Measurements from ENCODE around the gene DOCK4.

The DOCK4 gene

DNA sequence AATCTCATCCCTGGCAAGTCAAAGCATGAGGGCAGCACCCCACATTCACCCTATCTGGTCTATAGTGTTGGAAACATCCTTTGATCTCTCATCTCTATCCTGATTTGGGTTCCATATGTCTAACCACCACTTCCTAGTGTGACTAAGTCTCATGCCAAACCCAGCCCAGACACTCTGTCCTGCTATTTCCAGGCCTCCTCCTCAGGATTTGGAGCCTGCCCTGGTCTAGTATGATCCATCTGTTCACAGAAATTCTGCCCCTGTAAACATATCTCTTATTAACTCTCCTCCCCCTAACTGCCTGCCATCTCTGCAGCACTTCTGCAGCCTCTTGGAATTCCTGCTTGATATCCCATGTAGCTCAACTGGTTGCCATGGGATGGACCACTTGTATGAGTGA lies 323.0 kb downstream of the DOCK4 start:
- no peak for DNase-seq

DNA sequence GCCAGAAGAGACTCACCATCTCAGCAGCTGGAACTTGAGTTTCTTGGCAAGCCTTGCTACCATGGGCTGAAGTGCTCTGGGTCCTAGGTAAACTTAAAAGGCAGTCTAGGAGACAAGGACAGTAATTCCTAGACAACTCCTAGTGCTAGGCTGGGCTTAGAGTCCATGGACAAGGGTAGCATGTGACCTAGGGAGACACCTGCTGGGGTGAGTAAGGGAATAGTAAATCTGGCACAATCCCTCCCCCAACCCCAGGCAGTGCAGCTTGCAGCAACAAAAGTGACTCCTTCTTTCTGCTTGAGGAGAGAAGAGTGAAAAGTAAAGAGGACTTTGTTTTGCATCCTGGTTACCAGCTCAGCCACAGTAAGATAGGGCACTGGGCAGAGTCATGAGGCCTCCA lies 327.4 kb downstream of the DOCK4 start:
- DNase-seq: no peak

DNA sequence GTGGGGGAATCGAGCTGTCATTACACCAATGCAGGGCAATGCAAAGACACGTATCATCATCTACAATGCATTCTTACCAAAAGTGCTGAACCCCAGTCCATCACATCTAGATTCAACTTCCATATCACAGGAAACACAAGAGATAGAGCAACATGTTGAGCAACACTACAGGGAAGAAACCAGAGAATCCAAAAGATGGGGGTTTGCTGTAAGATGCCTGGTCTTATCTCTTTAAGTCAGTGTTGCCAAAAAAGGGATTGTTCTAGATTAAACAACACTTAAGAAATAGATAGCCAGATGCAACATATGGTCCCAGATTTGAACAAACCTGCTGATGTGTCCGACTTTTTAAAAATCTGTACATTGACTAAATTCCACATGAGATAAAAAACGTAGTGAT lies 328.3 kb downstream of the DOCK4 start:
- DNase-seq: peak; percentile 29

DNA sequence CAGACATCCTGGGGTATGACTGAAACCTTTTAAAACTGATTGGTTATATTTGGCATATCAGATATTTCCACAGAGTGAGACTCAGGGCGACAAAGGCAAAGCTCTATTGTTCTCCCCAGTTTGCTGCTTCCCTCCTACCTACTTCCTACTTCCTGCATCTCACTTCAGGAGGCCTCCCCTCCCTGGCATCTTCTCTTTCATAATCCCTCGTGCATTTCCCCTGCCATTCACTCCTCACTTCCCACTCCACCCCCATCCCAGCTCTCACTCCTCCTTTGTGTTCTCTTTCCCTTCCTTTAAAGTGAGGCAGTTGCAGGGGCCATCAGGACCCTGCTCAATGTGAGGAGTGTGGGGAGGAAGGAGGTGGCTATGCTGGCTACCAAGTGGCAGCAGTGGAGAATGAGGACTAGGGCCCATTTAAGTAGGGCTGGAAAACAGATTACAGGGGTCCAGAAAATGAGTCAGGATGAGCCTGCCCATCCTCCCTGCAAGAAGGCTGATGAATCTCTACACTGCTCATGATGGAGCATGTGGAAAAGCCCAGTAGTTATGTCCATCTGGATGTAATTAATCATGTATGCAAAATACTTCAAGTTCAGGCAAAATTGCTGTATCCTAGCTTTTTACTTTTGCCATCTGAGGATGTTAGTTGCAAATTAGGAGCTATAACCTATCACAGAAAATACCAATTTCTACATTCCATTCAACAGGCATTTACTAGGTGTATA lies 332.1 kb downstream of the DOCK4 start:
- no peak for DNase-seq

DNA sequence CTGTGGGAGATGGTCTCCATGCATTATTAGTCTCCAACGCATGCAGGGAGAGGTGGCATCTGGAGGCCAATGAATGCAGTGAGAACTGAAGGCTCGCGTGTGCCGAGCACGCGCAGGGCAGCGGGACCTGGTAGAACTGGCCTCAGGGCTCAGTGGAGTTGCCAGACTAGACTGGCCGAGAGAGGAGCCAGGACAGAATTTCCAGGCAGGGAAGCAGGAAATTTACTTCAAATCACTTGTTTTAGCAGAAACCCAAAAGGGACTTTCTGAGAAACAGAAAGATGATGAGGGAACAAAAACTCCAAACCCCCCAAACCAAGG lies 332.9 kb downstream of the DOCK4 start:
- DNase-seq: no peak

DNA sequence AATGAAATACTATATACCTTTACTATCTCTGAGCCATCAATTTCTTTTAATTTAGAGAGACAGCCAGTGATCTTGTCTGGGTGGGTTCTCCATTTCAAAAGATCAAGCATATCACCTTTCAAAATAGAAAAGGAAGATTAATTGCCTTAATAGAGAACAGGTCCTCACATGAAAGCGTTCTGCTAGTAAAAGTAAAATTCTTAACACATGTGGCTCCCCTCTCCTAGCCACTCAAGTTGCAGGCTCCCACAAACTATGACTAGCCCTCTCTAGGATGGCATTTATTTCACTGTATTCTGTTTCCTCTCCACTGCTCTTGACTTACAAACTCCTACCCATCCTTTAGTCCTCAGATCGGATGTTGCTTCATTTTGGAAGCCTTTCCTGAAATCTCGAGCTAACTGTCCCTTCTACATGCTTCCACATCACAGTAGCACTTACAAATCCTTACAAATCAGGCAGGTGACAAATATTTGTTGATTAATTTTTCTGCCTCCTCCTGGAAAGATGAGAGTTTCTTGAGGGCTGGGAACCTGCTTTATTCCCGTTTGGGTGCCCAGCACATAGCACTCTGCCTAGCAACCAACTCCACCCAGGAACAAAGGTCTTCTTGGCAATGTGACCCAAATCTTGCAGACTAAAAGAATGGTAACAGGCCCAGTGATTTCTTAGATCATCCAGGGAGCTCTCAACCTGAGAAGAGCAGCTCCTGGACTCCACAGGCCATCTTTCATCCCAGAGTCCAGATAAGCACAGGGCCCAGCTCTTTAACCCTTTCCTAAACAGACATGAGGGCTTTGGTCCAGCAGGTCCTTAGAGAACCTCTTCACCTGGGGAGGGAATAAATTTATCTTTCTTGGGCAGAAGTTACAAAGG lies 333.5 kb downstream of the DOCK4 start:
- no peak for DNase-seq

DNA sequence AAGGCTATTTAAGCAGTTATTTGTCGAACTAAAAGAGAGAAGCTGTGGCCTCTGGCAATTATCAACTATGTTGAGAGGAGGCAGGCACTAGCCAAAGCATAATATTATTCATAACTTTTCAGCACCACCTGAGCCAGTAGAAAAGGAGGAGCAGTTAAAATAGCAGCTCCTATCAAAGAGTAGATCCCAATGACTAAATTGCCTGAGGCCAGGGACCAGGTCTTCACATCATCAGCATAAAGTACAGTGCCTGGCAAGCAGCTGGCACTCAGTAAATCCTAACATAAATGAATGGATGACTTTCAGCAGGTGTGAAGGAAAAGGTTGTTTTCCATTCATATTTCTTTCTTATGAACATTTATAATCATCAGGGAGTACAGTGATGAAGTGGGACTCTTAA lies 334.9 kb downstream of the DOCK4 start:
- DNase-seq: no peak

DNA sequence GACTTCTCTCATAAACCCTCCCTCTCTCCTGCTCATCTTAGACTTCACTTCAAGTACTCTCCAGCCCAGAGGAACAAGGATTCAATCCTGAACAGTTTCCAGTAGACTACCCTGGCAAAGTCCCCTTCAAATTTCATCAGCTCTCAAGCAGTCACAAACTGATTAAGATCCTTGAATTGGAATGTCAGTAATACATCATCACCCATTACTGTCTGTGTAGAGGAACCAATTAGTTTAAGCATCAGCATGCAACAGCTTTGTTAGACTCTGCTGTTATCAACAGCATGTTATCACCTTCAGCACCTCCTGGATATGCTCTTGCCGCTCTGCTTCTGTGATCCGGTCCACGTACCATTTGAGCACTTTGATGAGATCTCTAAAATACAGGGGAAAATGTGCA lies 336.9 kb downstream of the DOCK4 start:
- DNase-seq: no peak

DNA sequence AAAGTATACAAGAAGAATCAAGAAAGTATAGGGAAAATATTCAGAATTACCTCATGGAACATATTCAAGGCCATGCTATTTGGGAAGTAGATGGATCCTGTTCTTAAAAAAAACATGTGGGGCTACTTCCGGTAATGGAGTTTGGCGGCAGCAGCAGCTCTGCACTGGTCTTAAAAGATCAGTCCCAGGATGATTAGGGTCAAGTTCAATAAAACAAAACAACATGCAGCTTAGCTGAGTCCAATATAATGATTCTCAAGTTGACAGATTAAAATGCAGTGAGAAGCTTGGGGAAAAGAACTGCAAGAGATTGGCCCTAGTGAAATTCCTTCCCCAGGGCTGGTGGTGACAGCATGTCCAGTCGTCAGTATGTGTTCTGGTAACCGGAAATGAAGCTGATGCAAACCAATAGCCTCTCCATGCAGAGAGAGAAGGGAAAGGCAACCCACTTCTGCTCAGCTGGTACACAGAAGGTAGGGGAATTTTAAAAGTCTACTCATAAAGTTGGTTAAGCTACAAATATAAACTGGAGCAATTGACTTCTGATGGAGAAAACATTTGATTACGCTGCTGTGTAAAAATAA lies 338.8 kb downstream of the DOCK4 start:
- DNase-seq: no peak

DNA sequence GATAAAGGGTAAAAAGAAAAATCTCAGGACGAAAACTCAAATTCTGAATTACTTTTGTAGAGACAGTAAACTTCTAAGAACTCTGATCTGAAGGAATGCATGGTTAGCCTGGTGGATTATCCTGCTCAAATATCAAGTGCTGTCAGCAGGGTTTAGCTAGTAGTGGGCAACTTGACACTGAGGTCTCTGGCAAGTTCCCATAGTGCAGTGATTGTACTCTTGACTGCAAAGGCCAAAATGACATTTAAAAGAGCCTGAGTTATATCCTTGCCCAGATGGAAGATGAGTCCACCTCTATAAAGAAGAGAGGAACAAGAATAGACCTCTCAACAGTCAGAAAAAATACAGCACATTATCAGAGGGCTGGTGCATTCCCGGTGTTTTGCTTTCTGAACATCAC lies 339.4 kb downstream of the DOCK4 start:
- no peak for DNase-seq

DNA sequence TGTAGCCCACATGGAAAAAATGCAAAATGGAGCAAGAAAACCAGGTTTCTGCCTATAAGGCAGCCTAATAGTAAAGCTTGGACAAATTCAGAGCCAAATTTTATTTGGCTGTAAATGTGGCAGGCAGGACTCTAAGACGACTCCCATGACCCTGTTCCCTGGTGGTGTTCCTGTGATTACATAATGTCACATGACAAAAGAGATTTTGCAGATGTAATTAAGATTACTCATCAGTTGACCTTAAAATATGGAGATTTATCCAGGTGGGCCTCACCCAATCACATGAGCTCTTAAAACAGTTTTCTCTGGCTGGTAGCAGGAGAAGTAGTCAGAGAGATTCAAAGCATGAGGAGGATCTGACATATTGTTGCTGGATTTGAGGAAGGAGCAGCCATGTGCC lies 340.8 kb downstream of the DOCK4 start:
- no peak for DNase-seq

DNA sequence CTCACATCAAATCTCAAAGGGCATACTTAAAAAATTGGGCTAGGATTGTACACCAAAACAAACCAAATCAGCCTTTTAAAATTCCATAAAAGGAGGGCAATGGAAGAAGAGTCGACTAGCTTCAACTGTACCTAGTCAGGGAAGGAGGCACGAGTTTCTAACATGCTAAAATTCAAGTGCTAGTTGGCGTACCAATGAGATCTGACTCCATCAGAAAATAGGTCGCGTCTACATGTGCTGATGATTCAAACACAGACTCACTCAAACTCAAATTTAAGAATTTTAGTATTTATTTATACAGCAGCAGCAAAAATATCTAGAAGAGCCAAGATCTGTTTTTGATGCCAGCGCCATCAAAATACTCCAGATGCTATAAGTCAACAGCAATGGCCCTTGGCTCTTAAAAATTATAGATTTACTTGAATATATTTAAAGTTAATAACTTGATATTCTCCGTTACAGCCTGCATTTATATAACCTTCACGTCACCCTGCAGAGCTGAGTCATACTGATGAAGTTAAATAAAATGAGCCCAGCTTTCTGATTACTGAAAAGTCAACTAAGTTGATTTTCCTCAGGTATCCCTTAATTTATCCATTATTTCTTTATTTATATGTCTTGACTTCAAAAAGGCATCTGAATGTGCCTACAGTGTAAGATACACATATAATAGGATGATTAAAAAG lies 341.8 kb downstream of the DOCK4 start:
- no peak for DNase-seq

DNA sequence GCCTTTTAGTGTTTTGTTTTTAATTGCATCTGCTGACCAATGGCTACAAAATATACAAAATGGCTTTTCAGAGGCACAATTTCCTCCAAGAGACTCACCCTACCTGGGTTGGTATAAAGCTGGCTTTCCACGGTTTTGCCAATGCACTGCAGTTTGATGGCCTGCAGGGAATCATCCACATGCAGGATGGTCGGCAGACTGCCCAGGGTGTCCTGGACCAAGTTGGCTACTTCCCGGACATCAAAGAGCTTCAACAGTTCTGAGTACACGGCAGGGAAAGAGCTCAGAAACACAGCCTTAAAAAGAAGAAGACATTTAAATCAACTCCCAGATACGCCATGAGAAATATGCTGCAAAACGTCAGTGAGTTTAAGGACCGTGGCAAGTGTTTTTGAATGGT lies 342.9 kb downstream of the DOCK4 start:
- DNase-seq: no peak

DNA sequence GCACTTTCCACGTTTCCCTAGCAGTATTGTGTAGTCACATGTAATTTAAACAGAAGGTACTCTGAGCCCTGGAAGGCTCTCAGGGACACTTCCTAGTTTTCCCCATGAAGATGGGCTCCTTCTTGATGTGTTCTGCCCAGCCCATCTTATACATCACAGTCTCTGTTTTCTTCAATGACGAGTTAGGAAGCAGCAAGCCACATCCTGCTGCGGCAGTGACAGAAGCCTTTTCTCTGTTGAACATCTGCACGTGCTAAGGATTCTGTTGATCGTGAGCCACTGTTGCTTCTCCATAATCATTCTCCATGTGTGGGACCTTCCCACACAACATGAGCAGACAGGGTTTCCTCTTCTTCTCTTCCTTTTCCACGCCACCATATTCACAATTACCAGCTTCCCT lies 346.0 kb downstream of the DOCK4 start:
- DNase-seq: no peak

DNA sequence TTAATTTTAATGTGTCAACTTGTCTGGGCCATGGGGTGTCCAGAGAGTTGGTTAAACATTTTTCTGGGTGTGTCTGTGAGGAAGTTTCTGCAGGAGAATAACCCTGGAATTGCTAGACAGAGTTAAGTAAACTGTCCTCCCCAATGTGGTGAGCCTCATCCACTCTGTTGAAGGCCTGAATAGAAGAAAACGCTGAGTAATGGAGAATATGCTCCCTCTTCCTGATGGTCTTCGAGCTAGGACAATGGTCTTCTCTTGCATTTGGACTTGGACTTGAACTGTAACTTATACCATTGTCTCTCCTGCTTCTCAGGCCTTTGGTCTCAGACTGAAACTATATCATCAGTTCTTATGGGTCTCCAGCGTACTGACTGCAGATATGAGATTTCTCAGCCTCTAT lies 347.9 kb downstream of the DOCK4 start:
- no peak for DNase-seq

DNA sequence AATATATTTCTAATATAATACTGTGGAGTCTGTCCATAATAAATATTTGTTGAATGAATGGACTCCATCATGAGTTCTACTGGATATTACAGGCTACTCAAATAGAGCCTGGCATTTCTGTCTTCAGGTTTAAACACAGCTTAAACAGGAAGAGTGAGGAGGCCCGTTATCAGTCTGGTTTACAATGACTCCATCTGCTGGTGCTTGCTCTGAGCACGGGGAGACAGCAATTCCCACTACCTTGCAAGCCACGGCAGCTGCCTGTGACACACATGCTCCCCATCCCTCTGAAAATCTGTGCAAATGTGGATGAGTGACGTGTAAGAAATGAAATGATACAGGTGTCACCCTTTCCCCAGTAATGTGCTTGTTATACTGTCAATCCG lies 350.4 kb downstream of the DOCK4 start:
- no peak for DNase-seq

DNA sequence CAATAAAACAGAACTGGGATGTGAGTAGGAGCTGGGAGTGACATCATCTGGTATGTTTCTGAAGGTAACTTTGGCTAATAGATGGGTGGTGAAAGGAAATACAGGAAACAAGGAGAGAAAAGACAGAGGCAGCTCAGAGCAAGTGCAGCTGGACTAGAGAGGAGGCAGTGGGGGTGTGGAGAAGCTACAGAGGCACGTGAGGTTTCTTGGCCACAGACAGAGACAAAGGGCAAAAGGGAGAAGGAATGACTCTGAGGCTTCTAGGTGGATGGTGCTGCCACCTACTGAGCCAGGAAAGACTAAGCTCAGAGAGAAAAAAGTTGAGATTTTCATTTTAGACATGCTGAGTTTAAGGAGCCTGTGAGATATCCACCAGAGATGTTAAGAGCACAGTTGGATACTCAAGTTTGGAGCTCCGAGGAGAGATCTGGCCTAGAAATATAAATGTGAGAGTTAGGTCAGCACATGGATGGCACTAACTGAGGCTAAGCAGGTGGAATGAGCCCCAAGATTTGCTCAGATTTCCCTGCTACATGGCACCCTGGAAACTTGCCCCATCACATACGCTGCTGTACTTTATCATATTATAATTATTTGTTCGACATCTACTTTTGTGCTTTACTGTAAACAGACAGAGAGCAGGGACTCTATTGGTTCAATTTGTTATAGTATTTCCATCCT lies 350.9 kb downstream of the DOCK4 start:
- peak; percentile 57 for DNase-seq

DNA sequence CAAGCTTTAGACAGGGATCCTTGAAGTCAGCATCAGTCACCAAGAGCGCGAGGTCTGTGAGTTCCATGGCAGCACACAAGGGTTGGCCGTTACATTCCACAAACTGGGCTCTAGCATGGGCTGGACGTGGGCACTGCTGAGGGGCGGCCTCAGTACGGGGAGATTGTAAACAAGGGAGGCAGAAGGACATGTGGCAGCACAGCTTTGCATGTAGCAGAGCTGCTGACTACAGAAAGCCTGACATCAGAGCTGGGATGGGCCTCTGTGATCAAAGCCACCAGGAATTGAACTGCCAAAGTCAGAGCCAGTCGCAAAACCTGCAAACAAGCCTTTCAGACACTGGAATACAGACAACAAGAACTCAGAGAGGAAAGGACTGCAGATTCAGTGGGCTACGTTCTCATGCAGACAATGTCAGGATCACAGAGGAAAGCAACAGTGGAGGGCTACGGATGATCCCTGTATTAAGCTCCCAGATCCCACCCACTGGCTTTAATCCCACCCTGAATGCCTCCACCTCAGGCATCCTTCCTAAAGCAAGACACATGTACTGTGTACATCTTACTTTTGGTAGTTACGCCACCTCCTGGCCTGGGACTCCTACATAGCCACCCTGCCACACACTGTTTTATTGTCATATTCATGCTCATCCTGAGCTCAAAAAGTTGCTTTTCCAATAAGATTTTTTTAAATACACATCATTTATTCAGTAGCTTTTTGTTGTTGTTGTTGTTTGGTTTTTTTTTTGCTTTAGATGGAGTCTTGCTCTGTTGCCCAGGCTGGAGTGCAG lies 352.8 kb downstream of the DOCK4 start:
- DNase-seq: no peak

DNA sequence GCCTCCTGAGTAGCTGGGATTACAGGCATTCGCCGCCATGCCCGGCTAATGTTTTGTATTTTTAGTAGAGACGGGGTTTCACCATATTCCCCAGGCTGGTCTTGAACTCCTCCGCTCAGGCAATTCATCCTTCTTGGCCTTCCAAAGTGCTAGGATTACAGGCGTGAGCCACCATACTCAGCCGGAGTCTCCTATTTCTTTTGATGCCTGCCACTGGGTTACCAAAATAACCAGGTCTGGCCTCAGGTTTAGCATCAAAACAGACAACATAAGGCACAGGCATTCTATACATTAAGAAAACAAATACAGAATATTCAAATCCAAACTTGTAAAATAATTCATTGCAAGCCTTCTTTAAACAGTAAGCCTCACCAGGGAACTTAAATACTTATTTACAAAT lies 354.1 kb downstream of the DOCK4 start:
- no peak for DNase-seq

DNA sequence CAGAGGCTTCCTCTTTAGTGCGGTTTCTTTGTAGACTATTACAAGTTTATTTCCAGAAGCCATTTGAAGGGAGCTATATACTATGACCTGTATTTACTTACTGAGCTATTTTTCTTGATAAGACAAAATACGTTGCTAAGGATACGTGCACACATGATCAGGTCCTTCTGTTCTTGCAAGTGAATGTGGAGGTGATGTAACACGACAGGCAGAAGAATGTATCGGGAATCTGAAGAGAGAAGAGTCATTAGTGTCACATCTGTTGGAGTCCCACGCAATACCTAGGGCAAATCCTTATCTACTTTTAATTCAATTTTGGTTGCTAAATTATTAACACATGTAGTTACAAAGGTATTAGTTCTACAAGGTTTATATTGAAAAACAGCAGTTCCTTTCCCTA lies 359.3 kb downstream of the DOCK4 start:
- no peak for DNase-seq

DNA sequence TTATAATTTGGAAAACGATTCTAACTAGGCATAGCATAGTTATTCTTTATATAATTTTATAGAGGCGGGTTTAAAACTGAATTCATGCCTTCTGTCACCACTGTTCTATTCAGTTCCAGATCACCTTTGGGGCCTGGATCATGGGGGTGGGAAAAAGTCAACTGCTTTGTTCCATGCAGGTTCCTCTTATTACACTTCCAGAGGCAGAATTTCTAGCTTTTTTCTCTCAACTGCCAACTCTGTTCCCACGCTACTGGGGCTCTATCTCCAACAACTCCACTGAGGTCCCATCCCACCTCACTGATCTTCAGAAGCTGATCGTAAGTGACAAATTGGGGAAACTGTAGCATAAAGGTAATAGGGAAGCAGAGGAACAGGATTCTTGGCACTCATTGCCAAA lies 360.3 kb downstream of the DOCK4 start:
- no peak for DNase-seq
